ENCODE measurements around the gene RABL2A.
"Not testable (repeated sequence)": the region's sequence is repeated elsewhere in the genome, so short reads cannot be mapped to it uniquely, and the experiment has no call there.

- TF ChIP-seq CTCF, POLR2A (IDR thresholded peaks at IDR 0.05): not testable (repeated sequence)
Measured at GRCh38 chr2:113597572-113597971, 29.5 kb upstream of the RABL2A start.

All from thyroid gland (tissue), 4 donors.